ENCODE measurements around the gene SH3BP4. TPM values are rescaled to one million over a fixed set of nuclear protein-coding genes. Genes with fewer than 3 reads are reported as not detected.

Gene SH3BP4
- total and polyA plus RNA-seq, 2 of the 13 experiments (the other 11 are each of a cell fraction or from before 2014, with no cell fraction given) = 34.6 to 99.1 TPM

DNA sequence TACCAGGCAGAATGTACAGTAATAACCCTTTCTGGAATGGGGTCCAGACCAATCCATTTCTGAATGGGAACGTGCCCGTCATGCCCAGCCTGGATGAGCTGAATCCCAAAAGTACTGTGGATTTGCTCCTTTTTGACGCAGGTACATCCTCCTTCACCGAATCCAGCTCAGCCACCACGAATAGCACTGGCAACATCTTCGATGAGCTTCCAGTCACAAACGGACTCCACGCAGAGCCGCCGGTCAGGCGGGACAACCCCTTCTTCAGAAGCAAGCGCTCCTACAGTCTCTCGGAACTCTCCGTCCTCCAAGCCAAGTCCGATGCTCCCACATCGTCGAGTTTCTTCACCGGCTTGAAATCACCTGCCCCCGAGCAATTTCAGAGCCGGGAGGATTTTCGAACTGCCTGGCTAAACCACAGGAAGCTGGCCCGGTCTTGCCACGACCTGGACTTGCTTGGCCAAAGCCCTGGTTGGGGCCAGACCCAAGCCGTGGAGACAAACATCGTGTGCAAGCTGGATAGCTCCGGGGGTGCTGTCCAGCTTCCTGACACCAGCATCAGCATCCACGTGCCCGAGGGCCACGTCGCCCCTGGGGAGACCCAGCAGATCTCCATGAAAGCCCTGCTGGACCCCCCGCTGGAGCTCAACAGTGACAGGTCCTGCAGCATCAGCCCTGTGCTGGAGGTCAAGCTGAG lies 89.6 kb downstream of the SH3BP4 start:
- ATAC-seq = no peak
- Histone ChIP-seq H3K27ac (ENCODE audit: extremely low read length, insufficient read depth, low read length) (no peak overlapping the region), H3K79me2 (ENCODE audit: insufficient read depth, low read length) (peaks cover 6% of the 10 kb centered on the region), H3K4me2 (ENCODE audit: low read depth, low read length) (no peak overlapping the region), H3K4me3 (replicated peaks in 1 of 3; ENCODE audit: insufficient read depth in 1 of 3, low read depth in 2 of 3, low read length in 3 of 3) (no peak overlapping the region), H2AFZ (ENCODE audit: low read length) (no peak overlapping the region), H3K9me3 (ENCODE audit: low read length) (no peaks in the 10 kb centered on the region), H3K27me3 (ENCODE audit: control insufficient read depth in 1 of 2, insufficient read depth in 2 of 2, low read length in 2 of 2) (no peaks in the 10 kb centered on the region), H4K20me1 (ENCODE audit: insufficient read depth, low read length) (peaks cover 56% of the 10 kb centered on the region; the same call in 1 of the 2 replicates), H3K9ac (ENCODE audit: insufficient read depth, low read depth, low read length) (no peak overlapping the region), H3K4me1 (ENCODE audit: insufficient read depth, low read length) (no peaks in the 10 kb centered on the region), H3K36me3 (replicated peaks in 1 of 2; ENCODE audit: control insufficient read depth in 1 of 2, insufficient read depth in 2 of 2, low read length in 2 of 2) (peaks cover 65 to 91% of the 10 kb centered on the region in 2 experiments)
- ChIA-PET POLR2A (no interaction called here), CTCF (ENCODE audit: low intra/inter-chr PET ratio, low total read pairs) (no interaction called here)
- FAIRE-seq = no peak
- BruUV-seq (replicated peaks) = no TSS peak
- WGBS (ENCODE audit: low lambda C conversion rate) = 98% methylated on average over 28 of the region's 31 CpGs
- TF ChIP-seq AGO2 (optimal IDR thresholded peaks at IDR 0.05; ENCODE audit: low read depth, low read length) = peak; percentile 79
- TF ChIP-seq, protein P1, sequence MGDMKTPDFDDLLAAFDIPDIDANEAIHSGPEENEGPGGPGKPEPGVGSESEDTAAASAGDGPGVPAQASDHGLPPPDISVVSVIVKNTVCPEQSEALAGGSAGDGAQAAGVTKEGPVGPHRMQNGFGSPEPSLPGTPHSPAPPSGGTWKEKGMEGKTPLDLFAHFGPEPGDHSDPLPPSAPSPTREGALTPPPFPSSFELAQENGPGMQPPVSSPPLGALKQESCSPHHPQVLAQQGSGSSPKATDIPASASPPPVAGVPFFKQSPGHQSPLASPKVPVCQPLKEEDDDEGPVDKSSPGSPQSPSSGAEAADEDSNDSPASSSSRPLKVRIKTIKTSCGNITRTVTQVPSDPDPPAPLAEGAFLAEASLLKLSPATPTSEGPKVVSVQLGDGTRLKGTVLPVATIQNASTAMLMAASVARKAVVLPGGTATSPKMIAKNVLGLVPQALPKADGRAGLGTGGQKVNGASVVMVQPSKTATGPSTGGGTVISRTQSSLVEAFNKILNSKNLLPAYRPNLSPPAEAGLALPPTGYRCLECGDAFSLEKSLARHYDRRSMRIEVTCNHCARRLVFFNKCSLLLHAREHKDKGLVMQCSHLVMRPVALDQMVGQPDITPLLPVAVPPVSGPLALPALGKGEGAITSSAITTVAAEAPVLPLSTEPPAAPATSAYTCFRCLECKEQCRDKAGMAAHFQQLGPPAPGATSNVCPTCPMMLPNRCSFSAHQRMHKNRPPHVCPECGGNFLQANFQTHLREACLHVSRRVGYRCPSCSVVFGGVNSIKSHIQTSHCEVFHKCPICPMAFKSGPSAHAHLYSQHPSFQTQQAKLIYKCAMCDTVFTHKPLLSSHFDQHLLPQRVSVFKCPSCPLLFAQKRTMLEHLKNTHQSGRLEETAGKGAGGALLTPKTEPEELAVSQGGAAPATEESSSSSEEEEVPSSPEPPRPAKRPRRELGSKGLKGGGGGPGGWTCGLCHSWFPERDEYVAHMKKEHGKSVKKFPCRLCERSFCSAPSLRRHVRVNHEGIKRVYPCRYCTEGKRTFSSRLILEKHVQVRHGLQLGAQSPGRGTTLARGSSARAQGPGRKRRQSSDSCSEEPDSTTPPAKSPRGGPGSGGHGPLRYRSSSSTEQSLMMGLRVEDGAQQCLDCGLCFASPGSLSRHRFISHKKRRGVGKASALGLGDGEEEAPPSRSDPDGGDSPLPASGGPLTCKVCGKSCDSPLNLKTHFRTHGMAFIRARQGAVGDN (CRISPR knock-in tag; IDR thresholded peaks at IDR 0.05) = 0 out of 2 replicates have a peak, but pooled peaks have one; percentile 10
- no peak for TF ChIP-seq ZNF709 (CRISPR knock-in tag; IDR thresholded peaks at IDR 0.05)
- intact Hi-C loops (cut with micrococcal nuclease; ENCODE audit: unreplicated experiment) = no loop called here
- no peak for DNase-seq (ENCODE audit: low spot score)
- in situ Hi-C loops (cut with HindIII; ENCODE audit: extremely low pct_ligation_motif_present, low pct_unique_long_range_greater_than_20kb) = no loop called here

All from HepG2 (cell line).